BE2C (cell line): ENCODE results near the gene ADAMTS12.

Source experiments
- DNase-seq: peaks from one replicate; pipeline ENCODE4 v3.0.0-alpha.2; 2020
- H3K27me3 ChIP-seq: fragments of 250-450 bp; sonication (Bioruptor Pico); 2 replicates; pipeline ENCODE4 v1.5.1; 2020; ENCODE audit warnings: mild to moderate bottlenecking
- H3K36me3 ChIP-seq: fragments of 250-450 bp; sonication (Bioruptor Pico); 2 replicates; pipeline ENCODE4 v1.5.1; 2020; ENCODE audit warnings: mild to moderate bottlenecking
- H3K4me1 ChIP-seq: fragments of 250-450 bp; sonication (Bioruptor Pico); 2 replicates; pipeline ENCODE4 v1.5.1; 2020
- H3K4me3 ChIP-seq: 2 replicates; pipeline ENCODE4 v1.5.1; 2011; ENCODE audit warnings: low read depth, low read length
- H3K9me3 ChIP-seq: fragments of 250-450 bp; sonication (Bioruptor Pico); 2 replicates; pipeline ENCODE4 v1.5.1; 2020
- CTCF ChIP-seq: IDR thresholded peaks from 2 replicates; pipeline ENCODE4 v1.5.1; 2012; ENCODE audit warnings: mild to moderate bottlenecking, low read depth, low read length

Gene ADAMTS12

GRCh38 chr5:33621514-33621913, 270.3 kb downstream of the ADAMTS12 start:
- TF ChIP-seq CTCF: no peak
- no peaks in the 10 kb centered on the region for H3K4me1 ChIP-seq
- DNase-seq: no peak
- H3K4me3 ChIP-seq: no peak overlapping the region
- H3K36me3 ChIP-seq: no peaks in the 10 kb centered on the region
- H3K9me3 ChIP-seq: no peaks in the 10 kb centered on the region
- H3K27me3 ChIP-seq: no peaks in the 10 kb centered on the region

GRCh38 chr5:33614039-33614438, 277.8 kb downstream of the ADAMTS12 start:
- TF ChIP-seq CTCF: no peak

GRCh38 chr5:33612386-33612785, 279.4 kb downstream of the ADAMTS12 start:
- TF ChIP-seq CTCF: no peak
- DNase-seq: no peak
- H3K9me3 ChIP-seq: no peaks in the 10 kb centered on the region
- H3K36me3 ChIP-seq: no peaks in the 10 kb centered on the region
- no peaks in the 10 kb centered on the region; the same call in 1 of the 2 replicates for H3K27me3 ChIP-seq
- no peaks in the 10 kb centered on the region for H3K4me1 ChIP-seq
- no peak overlapping the region for H3K4me3 ChIP-seq

More at GRCh38 chr5:33614039-33614438, 277.8 kb downstream of the ADAMTS12 start:
- Histone ChIP-seq H3K27me3 (no peaks in the 10 kb centered on the region), H3K4me1 (no peaks in the 10 kb centered on the region), H3K9me3 (no peaks in the 10 kb centered on the region), H3K4me3 (no peak overlapping the region), H3K36me3 (no peaks in the 10 kb centered on the region)
- DNase-seq: no peak

DNA sequence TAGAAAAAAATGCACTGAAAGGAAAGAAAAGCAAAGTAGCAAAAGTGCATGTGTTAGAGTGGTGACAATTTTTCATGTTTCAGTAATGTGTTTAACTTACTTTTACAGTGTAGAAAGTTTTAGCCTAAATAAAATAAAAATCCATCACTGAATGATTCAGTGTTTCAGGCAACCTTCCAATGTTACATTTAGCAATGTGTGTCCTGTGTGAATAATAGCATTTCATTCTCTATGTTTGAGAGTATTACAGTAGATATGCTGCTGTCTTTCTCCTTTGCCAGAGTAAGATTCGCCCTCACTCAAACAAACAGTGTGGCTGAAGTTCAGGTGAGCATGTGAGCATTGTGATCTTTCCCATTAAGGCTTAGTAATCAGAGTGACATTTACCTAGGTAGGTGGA, 279.9 kb downstream of the ADAMTS12 start:
- no peaks in the 10 kb centered on the region for H3K4me1 ChIP-seq
- H3K36me3 ChIP-seq: no peaks in the 10 kb centered on the region
- H3K4me3 ChIP-seq: no peak overlapping the region
- no peak for DNase-seq
- H3K9me3 ChIP-seq: no peaks in the 10 kb centered on the region
- TF ChIP-seq CTCF: no peak
- no peaks in the 10 kb centered on the region; the same call in 1 of the 2 replicates for H3K27me3 ChIP-seq

DNA sequence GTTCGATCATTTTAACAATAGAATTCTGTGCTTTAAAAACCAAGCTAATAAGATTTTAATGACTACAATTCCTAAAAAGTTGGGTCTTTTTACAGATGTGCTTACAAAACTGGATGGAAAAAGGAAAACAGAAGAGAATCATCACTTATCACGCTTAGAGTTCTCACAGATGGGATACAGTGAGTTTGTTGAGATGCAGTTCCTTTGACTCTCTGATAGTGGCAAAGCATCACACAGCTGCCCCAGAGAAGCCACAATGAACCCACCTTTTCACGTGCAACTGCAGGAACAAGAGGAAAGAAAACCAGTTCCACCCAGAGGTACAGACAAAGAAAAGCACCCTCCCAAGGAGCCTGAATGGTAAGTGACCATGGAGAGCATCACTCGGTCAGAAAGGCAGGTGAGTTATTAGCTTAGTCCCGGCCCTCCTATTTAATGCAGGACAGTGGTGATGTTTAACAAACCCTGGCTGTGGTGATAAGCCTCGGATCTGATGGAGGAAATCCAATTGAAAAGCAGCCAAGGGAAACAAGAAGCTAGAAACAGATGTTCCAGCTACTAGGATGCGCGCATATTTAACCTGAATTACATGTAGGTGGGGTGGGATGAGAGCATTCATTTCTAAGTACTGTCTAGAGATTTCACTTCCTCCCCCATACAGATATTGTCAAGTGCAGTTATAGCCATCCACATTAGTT, 283.3 kb downstream of the ADAMTS12 start:
- DNase-seq: no peak
- H3K36me3 ChIP-seq: no peaks in the 10 kb centered on the region
- TF ChIP-seq CTCF: no peak
- no peak overlapping the region for H3K4me3 ChIP-seq
- no peaks in the 10 kb centered on the region for H3K9me3 ChIP-seq
- no peaks in the 10 kb centered on the region; the same call in none of the 2 replicates for H3K27me3 ChIP-seq
- no peaks in the 10 kb centered on the region for H3K4me1 ChIP-seq

GRCh38 chr5:33604503-33604902, 287.3 kb downstream of the ADAMTS12 start:
- no peak overlapping the region for H3K4me3 ChIP-seq
- H3K36me3 ChIP-seq: no peaks in the 10 kb centered on the region
- DNase-seq: no peak
- H3K27me3 ChIP-seq: no peaks in the 10 kb centered on the region; the same call in none of the 2 replicates
- no peak for TF ChIP-seq CTCF
- H3K4me1 ChIP-seq: no peaks in the 10 kb centered on the region
- no peaks in the 10 kb centered on the region for H3K9me3 ChIP-seq
